HL-60 (cell line): ENCODE measurements around the gene PLGRKT.

Experiments used
- DNase-seq, 2 experiments: peaks; one replicate each; pipeline ENCODE4 v3.0.0-alpha.2; 2010 to 2020; ENCODE audit warnings: low read depth in 1 of 2, low spot score in 1 of 2
- H3K27ac ChIP-seq: fragments of 250-450 bp; sonication (Bioruptor Pico); replicated peaks from 2 replicates; pipeline ENCODE4 v1.5.1; 2020; ENCODE audit warnings: mild to moderate bottlenecking, moderate library complexity
- H3K27me3 ChIP-seq: fragments of 250-450 bp; sonication (Bioruptor Pico); 2 replicates; pipeline ENCODE4 v1.5.1; 2021; ENCODE audit warnings: mild to moderate bottlenecking, moderate library complexity; ENCODE audit not compliant: insufficient read depth, poor library complexity, severe bottlenecking
- H3K4me3 ChIP-seq: replicated peaks from 2 replicates; pipeline ENCODE4 v1.5.1; 2011; ENCODE audit warnings: mild to moderate bottlenecking, control low read depth, low read length; ENCODE audit not compliant: insufficient read depth
- CTCF ChIP-seq: IDR thresholded peaks from one replicate; pipeline ENCODE4 v1.5.1; 2011; ENCODE audit warnings: low read length, control low read depth, inconsistent platforms; ENCODE audit not compliant: insufficient read depth
- GABPA ChIP-seq: IDR thresholded peaks from 2 replicates; pipeline ENCODE4 v1.6.1; 2012; ENCODE audit warnings: low read depth
- POLR2AphosphoS5 ChIP-seq: IDR thresholded peaks from 2 replicates; pipeline ENCODE4 v1.6.1; 2012; ENCODE audit warnings: low read depth
- REST ChIP-seq: IDR thresholded peaks from 2 replicates; pipeline ENCODE4 v1.6.1; 2012; ENCODE audit warnings: low read depth; ENCODE audit not compliant: insufficient replicate concordance
- SPI1 ChIP-seq: IDR thresholded peaks from 2 replicates; pipeline ENCODE4 v1.6.1; 2012; ENCODE audit warnings: low read depth, mild to moderate bottlenecking, borderline replicate concordance

The PLGRKT gene

GRCh38 chr9:5450359-5451091, 12.8 kb upstream of the PLGRKT start, which contains the start of gene CD274:
CD274 (plus strand) TSS chr9:5450542; CDS start chr9:5456114, 5,572 bp downstream.
- Histone ChIP-seq H3K4me3 (peak within 1 kb of the TSS; percentile 55), H3K27ac (peak within 1 kb of the TSS; percentile 37), H3K27me3 (no peaks in the 10 kb centered on the region)
- peak; percentile 46 to 82 for DNase-seq
- TF ChIP-seq GABPA (peak; percentile 9; the same call in 1 of the 2 replicates), CTCF (peak; percentile 41), REST (no peak), POLR2AphosphoS5 (0 out of 2 replicates have a peak, but pooled peaks have one; percentile 39)

GRCh38 chr9:5449521-5450358, 12.0 kb upstream of the PLGRKT start:
- no peak for DNase-seq
- TF ChIP-seq REST (no peak), POLR2AphosphoS5 (no peak), GABPA (no peak), SPI1 (peak; percentile 59; the same call in 1 of the 2 replicates), CTCF (no peak)
- Histone ChIP-seq H3K27ac (peak overlapping the region; percentile 37), H3K4me3 (peak overlapping the region; percentile 55), H3K27me3 (no peaks in the 10 kb centered on the region)

GRCh38 chr9:5448461-5449435, 11.0 kb upstream of the PLGRKT start:
- H3K4me3 ChIP-seq = no peak overlapping the region
- no peaks in the 10 kb centered on the region for H3K27me3 ChIP-seq
- no peak overlapping the region for H3K27ac ChIP-seq
- DNase-seq = no peak
- no peak for TF ChIP-seq CTCF
- TF ChIP-seq GABPA = no peak
- no peak for TF ChIP-seq SPI1
- no peak for TF ChIP-seq REST
- TF ChIP-seq POLR2AphosphoS5 = no peak
